CD4-positive, alpha-beta T cell treated with Interleukin-17A for 4 hours (primary cell): Measurements from ENCODE around the gene VPS18.

Experiments used
- DNase-seq: peaks from one replicate; pipeline ENCODE4 v3.0.0-alpha.2; 2020; ENCODE audit warnings: mixed read lengths

Gene VPS18

DNA sequence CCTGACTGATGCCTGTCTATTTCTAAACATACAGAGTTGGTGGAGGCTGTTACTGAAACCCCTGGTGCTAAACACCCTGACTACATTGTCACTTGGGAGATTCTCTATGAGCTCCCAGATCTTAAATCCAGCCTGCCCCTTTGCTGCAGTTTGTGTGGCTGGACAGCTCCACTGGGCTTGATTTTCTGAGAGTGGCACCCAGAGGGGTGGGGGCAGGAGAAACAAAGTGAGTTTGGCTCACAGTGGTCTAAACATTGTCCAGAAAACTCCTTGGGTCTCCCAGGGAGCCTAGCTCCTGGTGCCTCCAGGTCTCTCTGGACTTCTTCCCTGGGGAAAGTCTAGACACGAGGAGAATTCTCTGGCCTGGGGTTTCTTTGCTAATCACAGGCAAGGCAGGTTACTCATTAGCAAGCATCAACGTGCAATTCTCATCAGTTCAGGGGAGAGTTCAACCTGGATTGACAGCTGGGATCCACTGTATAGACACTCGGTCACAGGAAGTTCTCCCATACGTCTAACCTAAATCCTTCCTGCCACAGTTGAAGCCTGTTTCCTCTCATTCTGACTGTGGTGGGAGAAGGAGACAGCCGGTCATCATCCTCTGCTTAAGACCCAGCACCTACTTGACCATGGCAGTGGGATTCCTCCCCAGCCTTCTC is 27.8 kb downstream of the VPS18 start:
- DNase-seq, result no peak

GRCh38 chr15:40922608-40923005 is 28.4 kb downstream of the VPS18 start:
- no peak for DNase-seq

- DNase-seq, result no peak
Observed at GRCh38 chr15:40923551-40923950, 29.3 kb downstream of the VPS18 start.

DNA sequence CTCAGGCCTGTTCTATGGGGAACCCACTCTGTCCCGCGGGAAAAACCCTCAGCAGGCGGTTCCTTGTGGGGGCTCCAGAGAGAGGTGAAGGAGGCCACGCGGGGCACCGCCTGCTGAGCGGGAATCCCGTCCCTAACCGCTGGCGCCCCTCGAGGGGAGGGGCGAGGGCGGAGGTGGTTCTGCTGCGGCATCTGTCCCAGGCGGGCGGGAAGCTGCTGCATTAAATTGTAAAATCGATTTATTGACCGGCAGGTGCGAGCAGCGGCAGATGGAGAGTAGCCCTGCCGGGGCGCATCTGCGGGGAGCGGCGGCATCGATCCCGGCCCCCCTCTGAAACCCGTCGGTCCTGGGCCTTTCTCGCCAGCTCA is 31.2 kb downstream of the VPS18 start:
- DNase-seq, result no peak

DNA sequence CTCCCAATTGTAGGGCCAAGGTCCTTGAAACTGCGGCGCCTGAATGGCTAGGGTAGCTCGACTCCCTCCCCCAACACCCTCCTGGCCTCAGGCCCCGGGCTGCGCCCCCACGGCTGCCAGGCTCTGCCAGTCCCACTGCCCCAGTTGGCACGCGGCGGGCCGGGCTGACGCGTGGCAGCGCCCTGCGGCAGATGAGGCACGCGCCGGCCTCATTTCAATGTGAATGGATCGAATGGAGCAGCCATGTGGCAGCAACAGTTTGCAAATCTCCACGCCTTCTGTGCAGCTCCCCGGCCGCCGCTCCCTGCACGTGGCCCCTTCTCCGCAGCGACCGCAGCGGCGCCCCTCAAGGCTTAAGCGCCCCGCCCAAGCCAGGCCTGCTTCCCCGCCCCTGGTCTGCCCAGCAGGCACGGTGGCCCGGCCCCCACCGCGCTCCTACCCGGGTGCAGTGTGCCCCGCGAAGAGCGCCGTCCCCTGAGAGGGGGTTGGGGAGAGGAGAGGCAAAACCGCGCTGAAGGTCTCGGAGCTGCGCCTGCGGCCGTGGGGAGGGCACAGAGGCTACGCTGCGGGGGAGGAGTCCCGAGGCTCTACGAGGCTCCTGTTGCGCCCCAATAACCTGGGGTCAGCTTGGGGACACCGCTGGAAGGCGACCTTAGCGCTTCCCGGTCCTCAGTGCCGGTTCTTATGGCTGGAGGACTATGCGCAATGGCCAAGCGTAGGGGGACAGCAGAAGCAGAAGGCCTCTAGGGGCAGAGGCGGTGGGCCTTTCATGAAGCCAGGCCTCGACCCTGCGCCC is 31.8 kb downstream of the VPS18 start:
- DNase-seq, result no peak

DNA sequence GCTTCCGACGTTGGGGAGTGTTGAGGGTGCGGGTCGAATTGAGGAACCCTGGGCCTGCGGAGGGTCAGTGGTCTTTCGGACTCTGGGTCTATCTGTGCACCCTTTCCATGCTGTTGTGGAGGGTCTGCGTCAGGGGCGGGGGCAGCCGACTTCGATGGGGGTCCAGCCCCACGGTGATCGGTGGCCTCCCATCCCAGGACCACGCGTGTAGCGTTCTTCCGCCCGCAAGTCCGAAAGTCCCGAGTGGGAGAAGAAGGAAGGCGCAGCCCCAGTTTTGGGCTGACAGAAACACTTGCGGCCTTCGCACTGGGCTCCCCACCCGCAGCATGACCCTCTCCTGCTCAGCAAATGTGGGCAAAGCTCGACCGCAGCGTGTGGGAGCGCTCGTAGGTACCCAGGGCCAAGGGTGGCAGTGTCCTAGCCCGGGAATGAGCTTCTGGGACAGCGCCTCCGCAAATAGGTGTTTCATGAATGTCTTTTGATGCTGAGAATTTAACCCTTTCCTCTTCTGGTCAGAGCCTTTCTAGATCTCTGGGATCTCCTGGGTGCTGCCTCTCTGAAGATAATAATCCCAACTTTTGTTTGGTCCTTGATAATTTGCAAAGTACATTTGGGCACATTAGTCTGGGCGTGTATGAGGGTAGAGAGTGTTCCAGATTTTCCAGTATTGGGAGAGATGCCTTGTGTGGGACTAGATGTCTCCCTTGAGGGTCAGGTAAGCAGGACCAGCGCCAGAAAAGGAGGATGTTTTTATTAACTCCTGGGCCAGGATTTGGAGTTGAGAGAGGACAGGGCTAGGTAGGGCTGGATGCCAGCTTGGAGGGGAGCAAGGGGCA is 32.6 kb downstream of the VPS18 start:
- no peak for DNase-seq

- no peak for DNase-seq
Observed at GRCh38 chr15:40927495-40927872, 33.2 kb downstream of the VPS18 start.

- DNase-seq, result peak; percentile 42
Observed at GRCh38 chr15:40927873-40928806, 33.9 kb downstream of the VPS18 start.

- DNase-seq, result peak; percentile 49
Observed at GRCh38 chr15:40928821-40929659, 34.8 kb downstream of the VPS18 start, which contains the start of gene DLL4. DLL4 (plus strand) TSS chr15:40929340; CDS start chr15:40929669, 329 bp downstream.

- DNase-seq, result no peak
Observed at GRCh38 chr15:40929660-40930429, 35.6 kb downstream of the VPS18 start.

- peak; percentile 64 for DNase-seq
Observed at GRCh38 chr15:40930430-40931299, 36.4 kb downstream of the VPS18 start.

DNA sequence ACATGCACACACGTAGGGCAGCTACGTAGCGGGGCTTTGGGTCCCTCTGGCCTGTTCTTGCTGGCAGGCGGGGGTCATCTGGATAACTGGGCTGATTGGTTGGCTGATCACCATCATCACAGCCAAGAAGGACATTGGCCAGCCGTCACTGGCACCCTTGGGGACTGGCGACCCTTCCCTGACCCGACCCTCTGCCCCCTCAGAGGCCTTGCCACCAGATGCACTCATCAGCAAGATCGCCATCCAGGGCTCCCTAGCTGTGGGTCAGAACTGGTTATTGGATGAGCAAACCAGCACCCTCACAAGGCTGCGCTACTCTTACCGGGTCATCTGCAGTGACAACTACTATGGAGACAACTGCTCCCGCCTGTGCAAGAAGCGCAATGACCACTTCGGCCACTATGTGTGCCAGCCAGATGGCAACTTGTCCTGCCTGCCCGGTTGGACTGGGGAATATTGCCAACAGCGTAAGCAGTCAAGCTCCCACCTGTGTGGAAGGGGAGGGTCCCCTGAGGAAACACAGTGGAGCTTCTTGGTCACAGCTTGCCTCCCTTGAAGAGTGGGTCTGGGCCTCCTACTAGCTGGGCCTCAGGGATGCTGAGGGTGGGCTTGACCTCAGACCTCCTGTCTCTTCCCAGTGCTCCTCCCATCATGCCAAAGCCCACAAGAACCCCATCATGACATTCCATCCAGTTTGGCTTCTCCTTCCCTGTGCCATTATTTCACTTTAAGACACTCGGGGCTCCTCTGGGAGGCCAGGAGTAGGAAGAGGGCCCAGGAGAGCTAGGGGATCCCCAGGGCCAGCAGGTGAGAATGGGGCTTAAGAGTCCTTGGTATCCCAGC is 37.3 kb downstream of the VPS18 start:
- no peak for DNase-seq

GRCh38 chr15:40932156-40932555 is 37.9 kb downstream of the VPS18 start:
- no peak for DNase-seq

DNA sequence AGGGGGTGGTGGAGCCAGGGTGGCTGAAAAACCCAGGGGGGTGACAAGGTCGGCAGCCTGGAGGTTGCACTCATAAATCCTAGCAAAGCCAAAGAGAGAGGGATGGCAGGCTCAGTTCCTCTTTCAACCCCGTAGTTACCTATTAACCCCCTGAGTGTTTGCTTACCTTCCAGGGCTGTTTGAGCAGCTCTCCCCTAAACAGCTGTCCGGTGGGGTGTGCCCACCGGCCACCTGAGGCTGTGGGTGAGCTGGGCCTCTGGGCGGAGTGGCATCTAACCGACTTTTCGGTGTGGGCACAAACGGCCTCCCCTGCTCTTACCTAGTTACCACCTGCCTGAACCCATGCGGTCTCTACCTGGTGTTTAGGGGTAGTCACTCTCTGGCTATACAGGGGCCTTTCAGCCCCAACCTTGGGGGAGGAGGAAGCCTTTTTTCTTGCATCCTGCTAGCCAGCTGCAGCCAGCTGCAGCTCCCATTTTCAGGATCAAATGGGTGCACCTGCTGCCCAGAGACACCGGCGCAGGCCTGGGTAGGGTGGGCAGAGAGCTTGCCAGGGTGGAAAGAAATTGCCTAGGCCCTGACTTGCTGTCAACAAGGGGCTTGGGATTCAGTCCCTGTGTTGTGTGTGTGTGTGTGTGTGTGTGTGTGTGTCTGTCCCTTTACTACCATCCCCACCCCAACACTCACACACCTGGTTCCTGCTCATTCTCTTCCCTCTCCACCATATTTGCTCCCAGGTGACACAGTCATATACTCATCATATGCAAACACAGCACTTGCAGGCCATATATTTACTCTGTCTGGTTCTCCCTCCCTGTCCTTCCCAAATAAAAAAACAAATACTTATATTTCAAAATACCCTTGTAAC is 38.6 kb downstream of the VPS18 start:
- DNase-seq, result no peak

DNA sequence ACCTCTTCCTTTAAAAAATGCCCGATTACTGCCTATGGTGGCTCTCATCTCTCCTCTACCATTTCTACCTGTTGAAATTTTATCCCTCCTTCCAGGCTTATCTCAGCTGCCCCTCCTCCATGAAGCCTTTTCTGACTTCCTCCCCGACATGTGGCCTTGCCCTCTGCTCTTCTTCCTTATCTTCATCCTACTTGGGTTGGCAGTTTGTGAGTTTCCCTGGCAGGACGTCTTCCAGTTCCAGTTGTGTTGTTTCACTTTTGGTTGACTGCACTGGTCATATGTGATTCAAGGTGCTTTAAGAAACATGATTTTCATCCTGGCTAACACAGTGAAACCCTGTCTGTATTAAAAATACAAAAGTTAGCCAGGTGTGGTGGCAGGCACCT is 39.3 kb downstream of the VPS18 start:
- DNase-seq, result no peak

GRCh38 chr15:40934457-40934856 is 40.2 kb downstream of the VPS18 start:
- no peak for DNase-seq

DNA sequence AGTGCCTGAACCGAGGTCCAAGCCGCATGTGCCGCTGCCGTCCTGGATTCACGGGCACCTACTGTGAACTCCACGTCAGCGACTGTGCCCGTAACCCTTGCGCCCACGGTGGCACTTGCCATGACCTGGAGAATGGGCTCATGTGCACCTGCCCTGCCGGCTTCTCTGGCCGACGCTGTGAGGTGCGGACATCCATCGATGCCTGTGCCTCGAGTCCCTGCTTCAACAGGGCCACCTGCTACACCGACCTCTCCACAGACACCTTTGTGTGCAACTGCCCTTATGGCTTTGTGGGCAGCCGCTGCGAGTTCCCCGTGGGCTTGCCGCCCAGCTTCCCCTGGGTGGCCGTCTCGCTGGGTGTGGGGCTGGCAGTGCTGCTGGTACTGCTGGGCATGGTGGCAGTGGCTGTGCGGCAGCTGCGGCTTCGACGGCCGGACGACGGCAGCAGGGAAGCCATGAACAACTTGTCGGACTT is 42.0 kb downstream of the VPS18 start:
- no peak for DNase-seq
